Measurements from ENCODE around the gene EXOC3L2.
"Not testable (repeated sequence)": the region's sequence is repeated elsewhere in the genome, so short reads cannot be mapped to it uniquely, and the experiment has no call there.

EXOC3L2 gene

GRCh38 chr19:45245334-45245787 lies at the start of gene EXOC3L2:
Gene EXOC3L2 (minus strand): TSS chr19:45245407. CDS start chr19:45239045, 6,362 bp downstream.
- no peak for DNase-seq

- no peak for DNase-seq
Observed at GRCh38 chr19:45294291-45295029, 49.3 kb upstream of the EXOC3L2 start.

GRCh38 chr19:45293682-45294081 lies 48.5 kb upstream of the EXOC3L2 start:
- no peak for DNase-seq

- no peak for DNase-seq
Observed at GRCh38 chr19:45291834-45292233, 46.6 kb upstream of the EXOC3L2 start.

GRCh38 chr19:45290381-45290931 lies 45.2 kb upstream of the EXOC3L2 start:
- DNase-seq: no peak

GRCh38 chr19:45283443-45284033 lies 38.3 kb upstream of the EXOC3L2 start:
- DNase-seq: no peak

- no peak for DNase-seq
Observed at GRCh38 chr19:45280471-45280961, 35.3 kb upstream of the EXOC3L2 start.

GRCh38 chr19:45279587-45280192 lies 34.5 kb upstream of the EXOC3L2 start:
- DNase-seq: no peak

GRCh38 chr19:45278087-45278486 lies 32.9 kb upstream of the EXOC3L2 start:
- DNase-seq: no peak

- DNase-seq: peak in 1 of 2 experiments; percentile 25
Observed at GRCh38 chr19:45276284-45276687, 31.1 kb upstream of the EXOC3L2 start.

- peak; percentile 58 to 83 for DNase-seq
Observed at GRCh38 chr19:45275370-45275971, 30.3 kb upstream of the EXOC3L2 start.

GRCh38 chr19:45273521-45273855 lies 28.3 kb upstream of the EXOC3L2 start:
- no peak for DNase-seq

- DNase-seq: no peak
Observed at GRCh38 chr19:45271735-45272108, 26.5 kb upstream of the EXOC3L2 start.

GRCh38 chr19:45271098-45271734 lies 26.0 kb upstream of the EXOC3L2 start:
- no peak for DNase-seq

- DNase-seq: not testable (repeated sequence)
Observed at GRCh38 chr19:45269939-45270338, 24.7 kb upstream of the EXOC3L2 start.

GRCh38 chr19:45267296-45267695 lies 22.1 kb upstream of the EXOC3L2 start:
- no peak for DNase-seq

GRCh38 chr19:45265375-45265774 lies 20.2 kb upstream of the EXOC3L2 start:
- DNase-seq: no peak

GRCh38 chr19:45264781-45265317 lies 19.6 kb upstream of the EXOC3L2 start:
- no peak for DNase-seq

GRCh38 chr19:45263013-45263412 lies 17.8 kb upstream of the EXOC3L2 start:
- DNase-seq: no peak

- DNase-seq: no peak
Observed at GRCh38 chr19:45262570-45262969, 17.4 kb upstream of the EXOC3L2 start.

GRCh38 chr19:45258862-45259261 lies 13.7 kb upstream of the EXOC3L2 start:
- DNase-seq: no peak

GRCh38 chr19:45256836-45257235 lies 11.6 kb upstream of the EXOC3L2 start:
- DNase-seq: no peak
